Adrenal gland (tissue), 19 donors: ENCODE results near the gene CFAP221. TPM values are rescaled to one million over a fixed set of nuclear protein-coding genes. Genes with fewer than 3 reads are reported as not detected.

ENCODE experiments used
- DNase-seq, 7 donors: peaks; one replicate each; pipeline ENCODE4 v3.0.0-alpha.2; 2019 to 2020
- H3K27ac ChIP-seq, 5 donors: fragments of 200-600 bp; sonication (generic) in 4 of 5; 1 replicate in 3 of 5; 2 replicates in 2 of 5; pipeline versions ENCODE4 v1.5.1 to v1.8.0; 2016 to 2020; ENCODE audit warnings: mild to moderate bottlenecking in 1 of 5
- H3K27me3 ChIP-seq: fragments of 200-600 bp; 2 replicates; pipeline ENCODE4 v1.8.0; 2021
- H3K36me3 ChIP-seq, 2 donors: fragments of 200-600 bp; replicated peaks in 1 of 2; 1 replicate in 1 of 2; 2 replicates in 1 of 2; pipeline versions ENCODE4 v1.5.1 to v1.8.0; 2018 to 2022
- H3K4me1 ChIP-seq, 2 donors: fragments of 200-600 bp; replicated peaks in 1 of 2; 1 replicate in 1 of 2; 2 replicates in 1 of 2; pipeline versions ENCODE4 v1.5.1 to v1.8.0; 2018 to 2021
- H3K4me3 ChIP-seq, 4 donors: fragments of 200-600 bp; sonication (generic) in 3 of 4; one replicate each; pipeline ENCODE4 v1.5.1; 2016 to 2018
- H3K9me3 ChIP-seq, 3 donors: fragments of 200-600 bp; sonication (generic) in 1 of 3; replicated peaks in 1 of 3; 1 replicate in 2 of 3; 2 replicates in 1 of 3; pipeline versions ENCODE4 v1.5.1 to v1.8.0; 2016 to 2021
- CTCF ChIP-seq, 6 experiments: fragments of 450-650 bp in 4 of 6; fragments of 200-600 bp in 2 of 6; sonication (generic) in 1 of 6; IDR thresholded peaks; 1 replicate in 5 of 6; 2 replicates in 1 of 6; pipeline versions ENCODE4 v1.5.1 to v1.8.0; 2016 to 2021; ENCODE audit warnings: antibody characterized with exemption in 6 of 6, mild to moderate bottlenecking in 2 of 6, moderate library complexity in 1 of 6
- POLR2A ChIP-seq, 2 donors: fragments of 450-650 bp; IDR thresholded peaks; one replicate each; pipeline ENCODE4 v1.6.1; 2017; ENCODE audit warnings: antibody characterized with exemption in 2 of 2, mild to moderate bottlenecking in 2 of 2, moderate library complexity in 1 of 2
- WGBS, 4 donors: extraction: QIAGEN DNeasy Blood & Tissue Kit in 2 of 4; methylation state at CpG; one replicate each; pipeline versions ENCODE4 v1.1.5 to v1.1.7; 2013 to 2017; 5-methylcytosine and 5-hydroxymethylcytosine counted together
- intact Hi-C, 2 donors: fragments of 100-400 bp; cut with DNase I; formaldehyde crosslinking; loops; one replicate each; pipeline versions ENCODE4 v1.14.1 to v1.15.0; 2022 to 2023
- long read RNA-seq, 10 donors: library from polyadenylated mRNA in 3 of 10; unstranded in 2 of 10; stranded (forward) in 1 of 10; transcript quantifications; one replicate each; pipeline ENCODE4 v2.0.0 and lab custom pipeline, GENCODE V29; 2021 to 2026
- polyA plus RNA-seq, 3 donors: library from polyadenylated mRNA; stranded (reverse); fragments of 200-250 nt in 2 of 3; fragments of 350-450 nt in 1 of 3; fragmentation: Illumina TruSeq in 1 of 3; extraction: RNeasy Lipid Tissue Mini Kit (QIAGEN cat#74804) in 1 of 3; gene quantifications; one replicate each; pipeline ENCODE4 v1.2.3, GENCODE V29; 2013 to 2014
- total RNA-seq, 9 donors: library from RNA; depleted of rRNA in 4 of 9; stranded (reverse); fragments of >200 nt in 4 of 9; fragments of 120-200 nt in 1 of 9; fragmentation: NEBNext Ultra II Directional in 1 of 9; extraction: Animal tissue kit (Norgen Biotek cat#: 25700) in 1 of 9; gene quantifications; one replicate each; pipeline versions ENCODE4 v1.1.0 to v1.2.4, GENCODE V29; 2013 to 2023
- donor health status: healthy with polysubstance abuse.
- donor health status: Bipolar disorder and iron deficiency.
- donor health status: DM: yes; HTN: yes; CAD: no.
- donor health status: DM: no; HTN: no; CAD: no.
- donor health status: DM: no; HTN: no; CAD: no.
- donor health status: DM: yes; HTN: yes; CAD: no.

CFAP221 gene
- 10 to 100 TPM in 2 of 9 donors, 1 to 10 TPM in 7; 1.1 to 14.0 (median 4.1) TPM for total RNA-seq
- polyA plus RNA-seq, result 1 to 10 TPM; 4.3 to 4.8 (median 4.8) TPM
- long read RNA-seq, donor 1, result 0 reads
- long read RNA-seq, donor 2, result 0 reads
- long read RNA-seq, donor 3, result 0 reads
- long read RNA-seq, donor 4, partial matches to known transcripts, result 1 of 1 reads
- long read RNA-seq, donor 4, other reads (novel, unspliced or antisense), result 0 of 1 reads
- long read RNA-seq, donor 5, partial matches to known transcripts, result 10 of 18 reads
- long read RNA-seq, donor 5, other reads (novel, unspliced or antisense), result 6 of 18 reads
- long read RNA-seq, donor 6, result 0 reads
- long read RNA-seq, donor 7, partial matches to known transcripts, result 0 of 1 reads
- long read RNA-seq, donor 7, other reads (novel, unspliced or antisense), result 0 of 1 reads
- long read RNA-seq, donor 8, result 0 reads
- long read RNA-seq, donor 9, result 0 reads
- long read RNA-seq, donor 10, result 0 reads

- H3K36me3 ChIP-seq, result no peaks in the 10 kb centered on the region
- H3K4me1 ChIP-seq, result peaks cover 2 to 17% of the 10 kb centered on the region in 2 donors
- H3K9me3 ChIP-seq, result no peaks in the 10 kb centered on the region
- WGBS, 4 donors, result 0 to 3% (median 2%) methylated on average over 26 to 89 of the region's 89 CpGs
- TF ChIP-seq POLR2A (IDR thresholded peaks at IDR 0.05), result no peak
- TF ChIP-seq CTCF (IDR thresholded peaks at IDR 0.05), result no peak
- DNase-seq, result peak; percentile 62 to 87 (median 76)
- H3K27me3 ChIP-seq, result no peaks in the 10 kb centered on the region
- peak within 1 kb of the TSS in 3 of 5 donors; percentile 34 to 72 (median 71) for H3K27ac ChIP-seq
- intact Hi-C loops, result no loop called here
- peak within 1 kb of the TSS in 3 of 4 donors; percentile 20 to 65 (median 44) for H3K4me3 ChIP-seq
These were observed at the start of gene CFAP221 for GRCh38 chr2:119544075-119544938. TSS of gene CFAP221 (plus strand) at chr2:119544449. CDS start at chr2:119546132, 1,683 bp downstream.

GRCh38 chr2:119495948-119496347, 48.3 kb upstream of the CFAP221 start:
- H3K9me3 ChIP-seq, result no peaks in the 10 kb centered on the region
- no peaks in the 10 kb centered on the region for H3K27me3 ChIP-seq
- H3K4me3 ChIP-seq, result no peak overlapping the region
- WGBS, 4 donors, result 78 to 92% (median 84%) methylated on average over 2 of the region's 2 CpGs
- no peak overlapping the region for H3K27ac ChIP-seq
- no peak for TF ChIP-seq POLR2A (IDR thresholded peaks at IDR 0.05)
- no peaks in the 10 kb centered on the region for H3K36me3 ChIP-seq
- no peaks in the 10 kb centered on the region for H3K4me1 ChIP-seq
- intact Hi-C loops, result no loop called here
- DNase-seq, result no peak

- Histone ChIP-seq H3K27me3 (no peaks in the 10 kb centered on the region), H3K27ac (no peak overlapping the region), H3K4me1 (no peaks in the 10 kb centered on the region), H3K36me3 (no peaks in the 10 kb centered on the region), H3K4me3 (no peak overlapping the region), H3K9me3 (no peaks in the 10 kb centered on the region)
- intact Hi-C loops, result no loop called here
- TF ChIP-seq POLR2A (IDR thresholded peaks at IDR 0.05), result no peak
- no peak for TF ChIP-seq CTCF (IDR thresholded peaks at IDR 0.05)
- 73 to 79% (median 74%) methylated on average over 4 of the region's 4 CpGs for WGBS, 4 donors
- no peak for DNase-seq
These were observed 47.6 kb upstream of the CFAP221 start for GRCh38 chr2:119496682-119497081.

- no peaks in the 10 kb centered on the region for H3K36me3 ChIP-seq
- no peak for DNase-seq
- 69 to 79% (median 72%) methylated on average over 6 of the region's 6 CpGs for WGBS, 4 donors
- no peaks in the 10 kb centered on the region for H3K4me1 ChIP-seq
- H3K27me3 ChIP-seq, result no peaks in the 10 kb centered on the region
- intact Hi-C loops, result no loop called here
- H3K9me3 ChIP-seq, result no peaks in the 10 kb centered on the region
- H3K27ac ChIP-seq, result no peak overlapping the region
- TF ChIP-seq POLR2A (IDR thresholded peaks at IDR 0.05) (no peak), CTCF (IDR thresholded peaks at IDR 0.05) (no peak)
- H3K4me3 ChIP-seq, result no peak overlapping the region
These were observed 35.5 kb upstream of the CFAP221 start for GRCh38 chr2:119508756-119509155.
